Neural progenitor cell (in vitro differentiated cells): ENCODE measurements around the gene HECTD4.

Source experiments
- CTCF ChIP-seq: fragments of 200-600 bp; sonication (generic); IDR thresholded peaks from 2 replicates; pipeline ENCODE4 v1.5.1; 2017; ENCODE audit warnings: antibody characterized with exemption, mild to moderate bottlenecking
- EZH2 ChIP-seq: fragments of 200-600 bp; sonication (generic); IDR thresholded peaks from 2 replicates; pipeline ENCODE4 v1.6.1; 2017; ENCODE audit warnings: antibody characterized with exemption, mild to moderate bottlenecking, moderate library complexity
- EZH2phosphoT487 ChIP-seq: fragments of 200-600 bp; sonication (generic); IDR thresholded peaks from 2 replicates; pipeline ENCODE4 v1.6.1; 2017; ENCODE audit warnings: antibody characterized with exemption

GRCh38 chr12:112380663-112381405 lies 1.4 kb downstream of the HECTD4 start:
- no peak for TF ChIP-seq EZH2phosphoT487
- TF ChIP-seq CTCF: no peak
- no peak for TF ChIP-seq EZH2
